Activated CD8-positive, alpha-beta memory T cell treated with anti-CD3 and anti-CD28 coated beads for 24 hours (primary cell): ENCODE measurements around the gene TEAD1.
"Not testable (repeated sequence)": the region's sequence is repeated elsewhere in the genome, so short reads cannot be mapped to it uniquely, and the experiment has no call there.

Experiments
- DNase-seq: peaks from one replicate; pipeline ENCODE4 v3.0.0-alpha.2; 2020

Gene TEAD1

GRCh38 chr11:12745787-12746186 lies 71.6 kb downstream of the TEAD1 start:
- DNase-seq: no peak

GRCh38 chr11:12746593-12747097 lies 72.4 kb downstream of the TEAD1 start:
- no peak for DNase-seq

- no peak for DNase-seq
Observed at GRCh38 chr11:12748561-12748960, 74.3 kb downstream of the TEAD1 start.

- DNase-seq: no peak
Observed at GRCh38 chr11:12749442-12749841, 75.2 kb downstream of the TEAD1 start.

GRCh38 chr11:12750181-12750580 lies 76.0 kb downstream of the TEAD1 start:
- no peak for DNase-seq

- DNase-seq: no peak
Observed at GRCh38 chr11:12752868-12753524, 78.8 kb downstream of the TEAD1 start.

- no peak for DNase-seq
Observed at GRCh38 chr11:12754021-12754420, 79.8 kb downstream of the TEAD1 start.

GRCh38 chr11:12754582-12755234 lies 80.5 kb downstream of the TEAD1 start:
- DNase-seq: no peak

GRCh38 chr11:12755510-12756453 lies 81.6 kb downstream of the TEAD1 start:
- DNase-seq: no peak

GRCh38 chr11:12756454-12756806 lies 82.2 kb downstream of the TEAD1 start:
- no peak for DNase-seq

- DNase-seq: no peak
Observed at GRCh38 chr11:12756867-12757266, 82.6 kb downstream of the TEAD1 start.

GRCh38 chr11:12757416-12757815 lies 83.2 kb downstream of the TEAD1 start:
- no peak for DNase-seq

- DNase-seq: not testable (repeated sequence)
Observed at GRCh38 chr11:12758117-12758516, 83.9 kb downstream of the TEAD1 start.

GRCh38 chr11:12761029-12761428 lies 86.8 kb downstream of the TEAD1 start:
- DNase-seq: no peak

GRCh38 chr11:12762278-12762677 lies 88.1 kb downstream of the TEAD1 start:
- DNase-seq: no peak

- no peak for DNase-seq
Observed at GRCh38 chr11:12762696-12763324, 88.6 kb downstream of the TEAD1 start.

GRCh38 chr11:12764187-12764914 lies 90.1 kb downstream of the TEAD1 start:
- no peak for DNase-seq

- DNase-seq: no peak
Observed at GRCh38 chr11:12765428-12765827, 91.2 kb downstream of the TEAD1 start.

GRCh38 chr11:12767027-12767426 lies 92.8 kb downstream of the TEAD1 start:
- DNase-seq: no peak

- no peak for DNase-seq
Observed at GRCh38 chr11:12767577-12767976, 93.4 kb downstream of the TEAD1 start.

- DNase-seq: no peak
Observed at GRCh38 chr11:12768726-12769673, 94.8 kb downstream of the TEAD1 start.
